Measurements from ENCODE around the gene KCTD21.

- no peak for TF ChIP-seq CTCF (IDR thresholded peaks at IDR 0.05; ENCODE audit: poor library complexity)
- no peak for TF ChIP-seq EZH2phosphoT487 (IDR thresholded peaks at IDR 0.05; ENCODE audit: low read depth, severe bottlenecking, unreplicated experiment)
- no peak for TF ChIP-seq EZH2 (IDR thresholded peaks at IDR 0.05; ENCODE audit: borderline replicate concordance)
Measured at GRCh38 chr11:78193806-78194205, 5.4 kb upstream of the KCTD21 start.

All from hepatocyte (in vitro differentiated cells).